ENCODE data around the gene RAP1GDS1.

DNA sequence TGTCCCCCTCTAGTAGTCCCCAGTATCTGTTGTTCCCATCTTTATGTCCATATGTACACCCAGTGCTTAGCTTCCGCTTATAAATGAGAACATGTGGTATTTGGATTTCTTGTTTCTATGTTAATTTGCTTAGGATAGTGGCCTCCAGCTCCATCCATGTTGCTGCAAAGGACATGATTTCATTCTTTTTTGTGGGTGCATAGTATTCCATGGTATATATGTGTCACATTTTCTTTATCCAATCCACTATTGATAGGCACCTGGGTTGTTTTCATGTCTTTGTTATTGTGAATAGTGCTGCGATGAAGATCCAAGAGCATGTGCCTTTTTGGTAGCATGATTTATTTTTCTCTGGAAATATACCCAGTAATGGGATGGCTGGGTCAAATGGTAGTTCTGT is 6.3 kb downstream of the RAP1GDS1 start:
- TF ChIP-seq CTCF (IDR thresholded peaks at IDR 0.05), result no peak
- no peak for TF ChIP-seq ZFX (IDR thresholded peaks at IDR 0.05; ENCODE audit: borderline replicate concordance)
